SJCRH30 (cell line): ENCODE measurements around the gene FAM107B. TPM values are rescaled to one million over a fixed set of nuclear protein-coding genes. Genes with fewer than 3 reads are reported as not detected.

Source experiments
- DNase-seq, 2 experiments: peaks; one replicate each; pipeline ENCODE4 v3.0.0-alpha.2; 2015 to 2020
- H3K27ac ChIP-seq: fragments of 250-450 bp; sonication (Bioruptor Pico); 2 replicates; pipeline ENCODE4 v1.5.1; 2020; ENCODE audit warnings: mild to moderate bottlenecking, moderate library complexity
- H3K27me3 ChIP-seq: fragments of 250-450 bp; sonication (Bioruptor Pico); 2 replicates; pipeline ENCODE4 v1.5.1; 2020; ENCODE audit warnings: mild to moderate bottlenecking, moderate library complexity
- H3K36me3 ChIP-seq: fragments of 250-450 bp; sonication (Bioruptor Pico); 2 replicates; pipeline ENCODE4 v1.5.1; 2020; ENCODE audit warnings: mild to moderate bottlenecking, moderate library complexity
- H3K4me1 ChIP-seq: fragments of 250-450 bp; sonication (Bioruptor Pico); 2 replicates; pipeline ENCODE4 v1.5.1; 2020; ENCODE audit warnings: mild to moderate bottlenecking, moderate library complexity
- H3K4me3 ChIP-seq: fragments of 250-450 bp; sonication (Bioruptor Pico); 2 replicates; pipeline ENCODE4 v1.5.1; 2020; ENCODE audit warnings: mild to moderate bottlenecking, moderate library complexity
- H3K9me3 ChIP-seq: fragments of 250-450 bp; sonication (Bioruptor Pico); replicated peaks from 2 replicates; pipeline ENCODE4 v1.5.1; 2020; ENCODE audit warnings: mild to moderate bottlenecking, moderate library complexity
- total RNA-seq: library from RNA; depleted of rRNA; stranded (reverse); fragments of >200 nt; shearing (Covaris generic); gene quantifications from 2 replicates; pipeline ENCODE4 v1.2.3, GENCODE V29; 2014

The FAM107B gene
- total RNA-seq, 1 experiment from 2014 or later = 21.7 TPM

- DNase-seq = no peak
- no peaks in the 10 kb centered on the region for H3K36me3 ChIP-seq
- H3K4me3 ChIP-seq = no peak overlapping the region
- H3K4me1 ChIP-seq = no peaks in the 10 kb centered on the region
- H3K27me3 ChIP-seq = no peaks in the 10 kb centered on the region
- no peaks in the 10 kb centered on the region for H3K9me3 ChIP-seq
- no peak overlapping the region for H3K27ac ChIP-seq
Observed at GRCh38 chr10:14580671-14581332, 193.9 kb downstream of the FAM107B start.

- DNase-seq = no peak
- Histone ChIP-seq H3K36me3 (no peaks in the 10 kb centered on the region), H3K27ac (no peak overlapping the region), H3K27me3 (no peaks in the 10 kb centered on the region), H3K4me3 (no peak overlapping the region), H3K4me1 (no peaks in the 10 kb centered on the region), H3K9me3 (no peaks in the 10 kb centered on the region)
Observed at GRCh38 chr10:14579405-14579804, 195.3 kb downstream of the FAM107B start.

GRCh38 chr10:14578060-14578952 is 196.4 kb downstream of the FAM107B start:
- Histone ChIP-seq H3K4me1 (no peaks in the 10 kb centered on the region), H3K27ac (no peak overlapping the region), H3K36me3 (no peaks in the 10 kb centered on the region), H3K27me3 (no peaks in the 10 kb centered on the region), H3K9me3 (no peaks in the 10 kb centered on the region), H3K4me3 (no peak overlapping the region)
- DNase-seq = peak in 1 of 2 experiments; percentile 9

- H3K27me3 ChIP-seq = no peaks in the 10 kb centered on the region
- no peak overlapping the region for H3K4me3 ChIP-seq
- no peaks in the 10 kb centered on the region for H3K36me3 ChIP-seq
- H3K27ac ChIP-seq = no peak overlapping the region
- DNase-seq = no peak
- no peaks in the 10 kb centered on the region for H3K9me3 ChIP-seq
- H3K4me1 ChIP-seq = no peaks in the 10 kb centered on the region; the same call in 1 of the 2 replicates
Observed at GRCh38 chr10:14574885-14575284, 199.8 kb downstream of the FAM107B start.

GRCh38 chr10:14574291-14574690 is 200.4 kb downstream of the FAM107B start:
- Histone ChIP-seq H3K36me3 (no peaks in the 10 kb centered on the region), H3K9me3 (no peaks in the 10 kb centered on the region), H3K4me1 (no peaks in the 10 kb centered on the region; the same call in 1 of the 2 replicates), H3K27ac (no peak overlapping the region), H3K4me3 (no peak overlapping the region), H3K27me3 (no peaks in the 10 kb centered on the region)
- no peak for DNase-seq

GRCh38 chr10:14573666-14574261 is 200.9 kb downstream of the FAM107B start:
- no peaks in the 10 kb centered on the region for H3K36me3 ChIP-seq
- no peaks in the 10 kb centered on the region for H3K9me3 ChIP-seq
- no peak overlapping the region for H3K4me3 ChIP-seq
- no peaks in the 10 kb centered on the region for H3K27me3 ChIP-seq
- H3K4me1 ChIP-seq = no peaks in the 10 kb centered on the region; the same call in 1 of the 2 replicates
- H3K27ac ChIP-seq = no peak overlapping the region
- no peak for DNase-seq

- H3K4me1 ChIP-seq = no peaks in the 10 kb centered on the region; the same call in 1 of the 2 replicates
- no peak overlapping the region for H3K4me3 ChIP-seq
- H3K27ac ChIP-seq = no peak overlapping the region
- H3K9me3 ChIP-seq = no peaks in the 10 kb centered on the region
- no peak for DNase-seq
- no peaks in the 10 kb centered on the region for H3K27me3 ChIP-seq
- no peaks in the 10 kb centered on the region for H3K36me3 ChIP-seq
Observed at GRCh38 chr10:14572811-14573210, 201.9 kb downstream of the FAM107B start.

- Histone ChIP-seq H3K9me3 (no peaks in the 10 kb centered on the region), H3K4me3 (no peak overlapping the region), H3K36me3 (no peaks in the 10 kb centered on the region), H3K27ac (no peak overlapping the region), H3K4me1 (no peaks in the 10 kb centered on the region; the same call in 1 of the 2 replicates), H3K27me3 (no peaks in the 10 kb centered on the region)
- DNase-seq = no peak
Observed at GRCh38 chr10:14571866-14572507, 202.7 kb downstream of the FAM107B start.

- H3K4me3 ChIP-seq = no peak overlapping the region
- no peaks in the 10 kb centered on the region; the same call in 1 of the 2 replicates for H3K4me1 ChIP-seq
- no peaks in the 10 kb centered on the region for H3K36me3 ChIP-seq
- H3K9me3 ChIP-seq = no peaks in the 10 kb centered on the region
- DNase-seq = no peak
- no peaks in the 10 kb centered on the region for H3K27me3 ChIP-seq
- H3K27ac ChIP-seq = no peak overlapping the region
Observed at GRCh38 chr10:14570800-14571199, 203.9 kb downstream of the FAM107B start.

GRCh38 chr10:14569274-14570060 is 205.2 kb downstream of the FAM107B start:
- no peak for DNase-seq
- Histone ChIP-seq H3K4me3 (no peak overlapping the region), H3K9me3 (no peaks in the 10 kb centered on the region), H3K36me3 (no peaks in the 10 kb centered on the region), H3K4me1 (no peaks in the 10 kb centered on the region; the same call in 1 of the 2 replicates), H3K27ac (no peak overlapping the region), H3K27me3 (no peaks in the 10 kb centered on the region)

- Histone ChIP-seq H3K9me3 (no peaks in the 10 kb centered on the region), H3K27me3 (no peaks in the 10 kb centered on the region), H3K4me3 (no peak overlapping the region), H3K4me1 (no peaks in the 10 kb centered on the region; the same call in 1 of the 2 replicates), H3K27ac (no peak overlapping the region), H3K36me3 (no peaks in the 10 kb centered on the region)
- no peak for DNase-seq
Observed at GRCh38 chr10:14567421-14567820, 207.3 kb downstream of the FAM107B start.

- no peak overlapping the region for H3K4me3 ChIP-seq
- no peak for DNase-seq
- no peak overlapping the region for H3K27ac ChIP-seq
- no peaks in the 10 kb centered on the region for H3K27me3 ChIP-seq
- no peaks in the 10 kb centered on the region; the same call in 1 of the 2 replicates for H3K4me1 ChIP-seq
- H3K9me3 ChIP-seq = no peaks in the 10 kb centered on the region
- no peaks in the 10 kb centered on the region for H3K36me3 ChIP-seq
Observed at GRCh38 chr10:14566498-14566897, 208.2 kb downstream of the FAM107B start.

- Histone ChIP-seq H3K4me3 (no peak overlapping the region), H3K27ac (no peak overlapping the region), H3K4me1 (no peaks in the 10 kb centered on the region), H3K27me3 (no peaks in the 10 kb centered on the region), H3K9me3 (no peaks in the 10 kb centered on the region), H3K36me3 (no peaks in the 10 kb centered on the region)
- no peak for DNase-seq
Observed at GRCh38 chr10:14565199-14565598, 209.5 kb downstream of the FAM107B start.

- H3K36me3 ChIP-seq = no peaks in the 10 kb centered on the region
- DNase-seq = no peak
- no peak overlapping the region for H3K4me3 ChIP-seq
- H3K4me1 ChIP-seq = no peaks in the 10 kb centered on the region
- H3K27me3 ChIP-seq = no peaks in the 10 kb centered on the region
- H3K9me3 ChIP-seq = no peaks in the 10 kb centered on the region
- H3K27ac ChIP-seq = no peak overlapping the region
Observed at GRCh38 chr10:14564268-14564744, 210.4 kb downstream of the FAM107B start.
